ENCODE results near the gene NOL3. TPM values are rescaled to one million over a fixed set of nuclear protein-coding genes. Genes with fewer than 3 reads are reported as not detected.

NOL3 gene
- total RNA-seq, 1 experiment from 2014 or later, result 5.6 TPM

GRCh38 chr16:67128887-67129286 is 41.5 kb upstream of the NOL3 start:
- Histone ChIP-seq H3K4ac (ENCODE audit: low read depth, low read length) (no peak overlapping the region), H3K27ac (ENCODE audit: insufficient read length, low read depth, low read length) (no peak overlapping the region), H3K79me1 (ENCODE audit: insufficient read depth, low read depth, low read length, poor library complexity, severe bottlenecking) (no peaks in the 10 kb centered on the region), H2BK5ac (ENCODE audit: insufficient read length, low read length) (no peak overlapping the region), H3T11ph (ENCODE audit: low read length) (no peak overlapping the region), H2BK20ac (ENCODE audit: low read depth, low read length, poor library complexity, severe bottlenecking) (no peak overlapping the region), H3K4me1 (ENCODE audit: insufficient read depth, low read length) (no peaks in the 10 kb centered on the region), H3K9me3 (ENCODE audit: control insufficient read depth, low read depth, low read length) (no peaks in the 10 kb centered on the region), H3K14ac (ENCODE audit: insufficient read depth, low read length) (no peak overlapping the region), H3K9ac (ENCODE audit: extremely low read depth, insufficient read length, low read length) (no peak overlapping the region), H3K27me3 (ENCODE audit: insufficient read depth, low read length) (no peaks in the 10 kb centered on the region), H3K79me2 (ENCODE audit: insufficient read depth, low read length) (no peaks in the 10 kb centered on the region), H4K8ac (replicated peaks; ENCODE audit: insufficient read length, low read depth, low read length) (no peak overlapping the region), H3K23ac (ENCODE audit: insufficient read length, low read depth, low read length) (no peak overlapping the region), H4K5ac (ENCODE audit: insufficient read length, low read depth, low read length) (no peak overlapping the region), H2BK120ac (ENCODE audit: low read depth, low read length, poor library complexity, severe bottlenecking) (no peak overlapping the region), H3K4me2 (ENCODE audit: insufficient read depth, insufficient read length, low read length) (no peak overlapping the region), H3K56ac (ENCODE audit: insufficient read length, low read depth, low read length) (no peak overlapping the region), H2BK12ac (ENCODE audit: insufficient read length, low read depth, low read length) (no peak overlapping the region), H2BK15ac (ENCODE audit: low read depth, low read length) (no peak overlapping the region), H3K23me2 (ENCODE audit: insufficient read length, low read depth, low read length, poor library complexity, severe bottlenecking) (no peaks in the 10 kb centered on the region), H2AK5ac (ENCODE audit: insufficient read length, low read length) (no peak overlapping the region), H4K91ac (ENCODE audit: insufficient read length, low read depth, low read length) (no peak overlapping the region), H3K18ac (ENCODE audit: insufficient read length, low read depth, low read length) (no peak overlapping the region), H4K20me1 (ENCODE audit: control insufficient read depth, insufficient read depth, insufficient read length) (no peaks in the 10 kb centered on the region), H2AFZ (ENCODE audit: low read length) (no peak overlapping the region)
- TF ChIP-seq CTCF (conservative IDR thresholded peaks at IDR 0.05), result no peak
- H3K4me1 Mint-ChIP-seq, result no peaks in the 10 kb centered on the region
- H3K4me3 Mint-ChIP-seq, result no peak overlapping the region
- peaks cover 7 to 44% (median 29%) of the 10 kb centered on the region in 3 experiments; a peak in 6 of 7 replicates for H3K36me3 Mint-ChIP-seq (ENCODE audit: insufficient read depth in 1 of 3, low read depth in 3 of 3)
- no CpG with 5 or more reads among the region's 3 CpGs for WGBS (ENCODE audit: extremely low coverage, insufficient read length, low lambda C conversion rate)
- no peaks in the 10 kb centered on the region for H3K27me3 Mint-ChIP-seq (ENCODE audit: low read depth)
- no peaks in the 10 kb centered on the region for H3K9me3 Mint-ChIP-seq
- DNase-seq, result no peak
- no peak overlapping the region; a peak in 1 of 7 replicates for H3K27ac Mint-ChIP-seq
